ENCODE measurements around the gene PARD3.
A peak's percentile ranks its signal among the peaks of the same experiment; 100 is the strongest.

The PARD3 gene

DNA sequence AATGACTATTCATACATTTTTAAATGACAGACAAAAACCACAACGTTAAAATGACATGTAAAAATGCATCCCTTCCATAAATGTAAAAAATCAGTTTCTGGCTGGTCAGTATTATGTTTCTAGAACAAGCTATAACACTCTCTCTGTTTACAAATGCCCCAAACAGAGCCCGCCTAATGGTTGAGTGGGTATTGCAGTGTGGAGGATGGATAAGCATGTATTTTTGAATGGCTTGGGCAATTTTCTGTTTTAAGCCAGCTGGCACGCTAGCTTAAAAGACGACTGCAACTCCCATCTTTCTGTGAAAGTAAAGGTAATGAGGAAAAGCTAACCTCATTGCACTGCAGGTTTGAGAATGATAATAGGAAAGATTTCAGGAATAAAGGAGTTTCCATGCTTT, 430.7 kb downstream of the PARD3 start:
- no peaks in the 10 kb centered on the region for H3K9me2 ChIP-seq (replicated peaks; ENCODE audit: low read depth, low read length)
- H3K4me1 ChIP-seq (ENCODE audit: insufficient read depth, low read length, poor library complexity, severe bottlenecking), result peaks cover 9% of the 10 kb centered on the region
- H3K36me3 ChIP-seq (ENCODE audit: insufficient read depth, low read length), result peaks cover 12% of the 10 kb centered on the region; the same call in 1 of the 2 replicates
- no peaks in the 10 kb centered on the region for H3K9me3 ChIP-seq (ENCODE audit: insufficient read depth, low read depth, low read length)
- H3K79me2 ChIP-seq (ENCODE audit: insufficient read depth, low read length), result no peaks in the 10 kb centered on the region
- no peaks in the 10 kb centered on the region for H3K27me3 ChIP-seq (ENCODE audit: insufficient read depth, low read length, poor library complexity, severe bottlenecking)
- H3K4me3 ChIP-seq (ENCODE audit: low read length, poor library complexity, severe bottlenecking), result no peak overlapping the region
- H4K20me1 ChIP-seq (ENCODE audit: insufficient read depth, low read length, poor library complexity, severe bottlenecking), result no peaks in the 10 kb centered on the region
- TF ChIP-seq EZH2phosphoT487 (IDR thresholded peaks at IDR 0.05; ENCODE audit: borderline replicate concordance), result no peak
- TF ChIP-seq CTCF (conservative IDR thresholded peaks at IDR 0.05; ENCODE audit: low read length), result 0 out of 2 replicates have a peak, but pooled peaks have one; percentile 29
- H3F3A ChIP-seq (ENCODE audit: low read depth), result no peaks in the 10 kb centered on the region
- no peak overlapping the region for H3K9ac ChIP-seq (ENCODE audit: low read depth, low read length, poor library complexity, severe bottlenecking)
- no peak overlapping the region for H3K4me2 ChIP-seq (ENCODE audit: low read depth, low read length, poor library complexity, severe bottlenecking)
- no peak overlapping the region for H2AFZ ChIP-seq (ENCODE audit: low read length)

GRCh38 chr10:34382626-34383025, 432.5 kb downstream of the PARD3 start:
- Histone ChIP-seq H3F3A (ENCODE audit: low read depth) (no peaks in the 10 kb centered on the region), H3K9me2 (replicated peaks; ENCODE audit: low read depth, low read length) (no peaks in the 10 kb centered on the region), H3K4me2 (ENCODE audit: low read depth, low read length, poor library complexity, severe bottlenecking) (no peak overlapping the region), H3K79me2 (ENCODE audit: insufficient read depth, low read length) (no peaks in the 10 kb centered on the region), H4K20me1 (ENCODE audit: insufficient read depth, low read length, poor library complexity, severe bottlenecking) (no peaks in the 10 kb centered on the region), H3K4me3 (ENCODE audit: low read length, poor library complexity, severe bottlenecking) (no peak overlapping the region), H3K36me3 (ENCODE audit: insufficient read depth, low read length) (peaks cover 12% of the 10 kb centered on the region; the same call in 1 of the 2 replicates), H3K9ac (ENCODE audit: low read depth, low read length, poor library complexity, severe bottlenecking) (no peak overlapping the region), H3K9me3 (ENCODE audit: insufficient read depth, low read depth, low read length) (no peaks in the 10 kb centered on the region), H2AFZ (ENCODE audit: low read length) (no peak overlapping the region), H3K27me3 (ENCODE audit: insufficient read depth, low read length, poor library complexity, severe bottlenecking) (no peaks in the 10 kb centered on the region), H3K4me1 (ENCODE audit: insufficient read depth, low read length, poor library complexity, severe bottlenecking) (peaks cover 9% of the 10 kb centered on the region)
- TF ChIP-seq EZH2phosphoT487 (IDR thresholded peaks at IDR 0.05; ENCODE audit: borderline replicate concordance) (no peak), CTCF (conservative IDR thresholded peaks at IDR 0.05; ENCODE audit: low read length) (no peak)

DNA sequence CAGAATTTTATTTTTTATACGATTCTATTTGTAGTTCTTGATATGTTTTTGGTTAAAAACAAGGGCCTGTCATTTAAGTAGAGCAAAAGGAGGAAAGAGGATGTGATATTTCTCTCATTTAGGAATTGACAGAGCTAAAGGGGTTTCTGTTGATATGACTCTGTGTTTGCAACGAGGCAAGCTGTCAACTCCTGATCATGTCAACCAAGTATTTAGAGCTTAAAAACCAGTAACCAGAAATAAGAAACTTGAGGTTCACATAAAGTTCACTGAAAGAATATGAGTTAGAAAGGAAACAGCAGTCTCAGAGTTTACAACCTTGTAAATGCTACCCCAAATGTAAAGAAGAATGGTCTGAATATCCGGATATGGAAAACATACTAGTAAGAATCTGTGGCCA, 434.2 kb downstream of the PARD3 start:
- Histone ChIP-seq H3K4me2 (ENCODE audit: low read depth, low read length, poor library complexity, severe bottlenecking) (peak overlapping the region; percentile 15), H3K79me2 (ENCODE audit: insufficient read depth, low read length) (no peaks in the 10 kb centered on the region), H4K20me1 (ENCODE audit: insufficient read depth, low read length, poor library complexity, severe bottlenecking) (no peaks in the 10 kb centered on the region), H3K27me3 (ENCODE audit: insufficient read depth, low read length, poor library complexity, severe bottlenecking) (no peaks in the 10 kb centered on the region), H3K4me3 (ENCODE audit: low read length, poor library complexity, severe bottlenecking) (no peak overlapping the region), H3K9ac (ENCODE audit: low read depth, low read length, poor library complexity, severe bottlenecking) (no peak overlapping the region), H3K9me3 (ENCODE audit: insufficient read depth, low read depth, low read length) (no peaks in the 10 kb centered on the region), H2AFZ (ENCODE audit: low read length) (no peak overlapping the region), H3K4me1 (ENCODE audit: insufficient read depth, low read length, poor library complexity, severe bottlenecking) (peaks cover 13% of the 10 kb centered on the region), H3F3A (ENCODE audit: low read depth) (no peaks in the 10 kb centered on the region), H3K36me3 (ENCODE audit: insufficient read depth, low read length) (peaks cover 16% of the 10 kb centered on the region; the same call in 1 of the 2 replicates), H3K9me2 (replicated peaks; ENCODE audit: low read depth, low read length) (no peaks in the 10 kb centered on the region)
- no peak for TF ChIP-seq EZH2phosphoT487 (IDR thresholded peaks at IDR 0.05; ENCODE audit: borderline replicate concordance)

- no peak overlapping the region for H3K4me3 ChIP-seq (ENCODE audit: low read length, poor library complexity, severe bottlenecking)
- peaks cover 34% of the 10 kb centered on the region for H3K4me1 ChIP-seq (ENCODE audit: insufficient read depth, low read length, poor library complexity, severe bottlenecking)
- no peaks in the 10 kb centered on the region for H3K27me3 ChIP-seq (ENCODE audit: insufficient read depth, low read length, poor library complexity, severe bottlenecking)
- peaks cover 16% of the 10 kb centered on the region; the same call in 1 of the 2 replicates for H3K36me3 ChIP-seq (ENCODE audit: insufficient read depth, low read length)
- no peaks in the 10 kb centered on the region for H4K20me1 ChIP-seq (ENCODE audit: insufficient read depth, low read length, poor library complexity, severe bottlenecking)
- no peak for TF ChIP-seq EZH2phosphoT487 (IDR thresholded peaks at IDR 0.05; ENCODE audit: borderline replicate concordance)
- TF ChIP-seq CTCF (conservative IDR thresholded peaks at IDR 0.05; ENCODE audit: low read length), result no peak
- H3K79me2 ChIP-seq (ENCODE audit: insufficient read depth, low read length), result no peaks in the 10 kb centered on the region
- H3K9me3 ChIP-seq (ENCODE audit: insufficient read depth, low read depth, low read length), result no peaks in the 10 kb centered on the region
- H3K4me2 ChIP-seq (ENCODE audit: low read depth, low read length, poor library complexity, severe bottlenecking), result no peak overlapping the region
- H2AFZ ChIP-seq (ENCODE audit: low read length), result no peak overlapping the region
- no peak overlapping the region for H3K9ac ChIP-seq (ENCODE audit: low read depth, low read length, poor library complexity, severe bottlenecking)
- H3K9me2 ChIP-seq (replicated peaks; ENCODE audit: low read depth, low read length), result no peaks in the 10 kb centered on the region
- H3F3A ChIP-seq (ENCODE audit: low read depth), result no peaks in the 10 kb centered on the region
These were observed 436.8 kb downstream of the PARD3 start for GRCh38 chr10:34378297-34378696.

All from Loucy (cell line).